ENCODE measurements around the gene GATB. TPM values are rescaled to one million over a fixed set of nuclear protein-coding genes. Genes with fewer than 3 reads are reported as not detected.

The GATB gene
- total and polyA plus RNA-seq, 10 of the 15 experiments (the other 5 are each of a cell fraction or from before 2014, with no cell fraction given) = 20.5 to 37.3 (median 30.5) TPM

GRCh38 chr4:151810476-151810875 lies 49.7 kb upstream of the GATB start (continued):
- no peak for TF ChIP-seq ATF3 (IDR thresholded peaks at IDR 0.05; ENCODE audit: borderline replicate concordance, extremely low read depth, low read depth, low read length)

GRCh38 chr4:151809716-151810115 lies 48.9 kb upstream of the GATB start:
- intact Hi-C loops (cut with micrococcal nuclease; ENCODE audit: unreplicated experiment) = no loop called here
- RAD21 ChIA-PET (ENCODE audit: unreplicated experiment) = no interaction called here
- TF ChIP-seq ZBTB11 (CRISPR knock-in tag; IDR thresholded peaks at IDR 0.05) = no peak
- TF ChIP-seq SREBF1 (IDR thresholded peaks at IDR 0.05; ENCODE audit: low read length) = no peak

More at GRCh38 chr4:151809716-151810115, 48.9 kb upstream of the GATB start:
- Histone ChIP-seq H3K4me1 (ENCODE audit: control insufficient read depth, insufficient read depth, low read length) (no peaks in the 10 kb centered on the region), H4K20me1 (ENCODE audit: control insufficient read depth, insufficient read depth) (no peaks in the 10 kb centered on the region), H3K9me3 (replicated peaks; ENCODE audit: control insufficient read depth, insufficient read depth, low read length) (no peaks in the 10 kb centered on the region), H3K79me2 (ENCODE audit: control insufficient read depth, insufficient read depth, low read length) (no peaks in the 10 kb centered on the region), H3K27ac (ENCODE audit: control insufficient read depth, insufficient read depth) (no peak overlapping the region), H3K9ac (ENCODE audit: control insufficient read depth, insufficient read depth, low read length) (no peak overlapping the region), H3K36me3 (ENCODE audit: control insufficient read depth in 2 of 2, insufficient read depth in 2 of 2, low read length in 1 of 2) (no peaks in the 10 kb centered on the region), H2AFZ (ENCODE audit: control insufficient read depth, low read depth, low read length) (no peak overlapping the region), H3K4me3 (no peak overlapping the region), H3K4me2 (ENCODE audit: control insufficient read depth, insufficient read depth) (no peak overlapping the region), H3K27me3 (replicated peaks in 1 of 2; ENCODE audit: control insufficient read depth in 2 of 2, insufficient read depth in 2 of 2, low read length in 1 of 2) (no peaks in the 10 kb centered on the region)
- SMC1A ChIA-PET (ENCODE audit: uncharacterized antibody, unreplicated experiment) = interaction anchor here (0.6 to 1.2 kb wide), 2 partner anchors 17 to 103 kb away, joined by 3 to 4 read pairs; no protein-coding TSS in a partner anchor
- in situ Hi-C loops (cut with MboI) = no loop called here
- no TSS peak for BruUV-seq (replicated peaks)
- POLR2A ChIA-PET = no interaction called here
- CTCF ChIA-PET = no interaction called here
- 67% methylated on average over 6 of the region's 6 CpGs for WGBS (ENCODE audit: insufficient coverage, insufficient replicate concordance, low lambda C conversion rate, missing lambda C conversion rate)
- no peak for ATAC-seq
- DNase-seq (ENCODE audit: low read depth, low spot score) = no peak
- FAIRE-seq = no peak

Data from GM12878 (cell line).